Lower leg skin (tissue), 4 donors: Measurements from ENCODE around the gene POR. TPM values are rescaled to one million over a fixed set of nuclear protein-coding genes. Genes with fewer than 3 reads are reported as not detected.

Experiments
- DNase-seq, 2 donors: peaks; one replicate each; pipeline ENCODE4 v3.0.0-alpha.2; 2019; ENCODE audit warnings: low spot score in 2 of 2
- H3K4me3 ChIP-seq: fragments of 200-600 bp; sonication (generic); 2 replicates; pipeline ENCODE4 v1.5.1; 2017; ENCODE audit warnings: mild to moderate bottlenecking, low read depth; ENCODE audit not compliant: poor library complexity, severe bottlenecking
- CTCF ChIP-seq, 3 donors: fragments of 450-650 bp; IDR thresholded peaks; one replicate each; pipeline ENCODE4 v1.5.1; 2016; ENCODE audit warnings: antibody characterized with exemption in 3 of 3, mild to moderate bottlenecking in 3 of 3, moderate library complexity in 2 of 3
- POLR2A ChIP-seq, 2 donors: fragments of 450-650 bp; IDR thresholded peaks; one replicate each; pipeline ENCODE4 v1.6.1; 2016 to 2017; ENCODE audit warnings: antibody characterized with exemption in 2 of 2, mild to moderate bottlenecking in 1 of 2, moderate library complexity in 1 of 2
- WGBS, 2 donors: methylation state at CpG; one replicate each; pipeline ENCODE4 v1.1.5; 2018; 5-methylcytosine and 5-hydroxymethylcytosine counted together
- intact Hi-C: fragments of 100-400 bp; cut with DNase I; formaldehyde crosslinking; loops from one replicate; pipeline ENCODE4 v1.15.0; 2023; ENCODE audit warnings: low total_unique reads
- total RNA-seq, 4 donors: library from RNA; depleted of rRNA; stranded (reverse); fragments of >200 nt; gene quantifications; one replicate each; pipeline ENCODE4 v1.1.0, GENCODE V29; 2016

The POR gene
- total RNA-seq, 4 donors from 2014 or later: 77.4 to 129 (median 97.0) TPM

DNA sequence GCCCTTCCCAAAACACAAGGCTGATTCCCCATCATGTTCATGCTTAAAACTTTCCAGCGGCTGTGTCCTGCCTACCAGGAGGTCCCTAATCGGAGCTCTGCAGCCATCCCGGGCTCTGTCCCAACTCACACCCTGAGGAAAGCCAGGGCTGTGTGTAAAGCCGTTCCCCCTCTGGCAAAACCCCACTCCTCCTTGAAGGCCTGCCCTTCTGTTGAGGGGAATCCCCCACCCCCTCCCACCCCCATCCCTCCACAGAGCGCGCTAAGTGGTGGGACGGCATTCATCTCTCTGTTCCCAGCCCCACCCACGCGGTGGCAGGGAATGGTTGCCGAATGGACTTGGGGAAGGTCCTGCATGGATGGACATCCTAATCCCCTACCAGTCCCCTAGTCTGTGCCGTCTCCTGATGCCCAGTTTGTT, 80.1 kb downstream of the POR start:
- no peak for DNase-seq
- WGBS, 2 donors: 40 to 47% methylated on average over 11 of the region's 11 CpGs
- no peak overlapping the region for H3K4me3 ChIP-seq
- intact Hi-C loops: no loop called here
- no peak for TF ChIP-seq CTCF (IDR thresholded peaks at IDR 0.05)
- no peak for TF ChIP-seq POLR2A (IDR thresholded peaks at IDR 0.05)

DNA sequence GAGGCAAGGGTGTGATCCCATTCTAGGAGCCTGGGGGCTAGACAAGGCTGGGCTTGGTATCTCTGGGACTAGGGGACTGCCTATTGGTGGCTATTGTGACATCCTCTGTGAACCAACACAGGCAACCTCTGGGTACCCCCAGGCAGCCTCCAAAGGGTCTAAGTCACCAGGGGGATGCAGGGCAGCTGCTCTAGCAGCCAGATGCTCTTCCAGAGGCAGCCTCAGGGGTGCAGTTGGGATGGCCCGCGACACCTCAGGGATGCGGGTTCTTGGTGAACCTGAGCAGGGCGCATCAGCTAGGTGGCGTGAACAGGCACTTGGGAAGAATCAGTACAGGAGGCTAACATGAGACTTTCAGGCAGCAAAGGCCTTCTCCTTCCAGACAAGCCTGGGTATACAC, 81.0 kb downstream of the POR start:
- intact Hi-C loops: no loop called here
- no peak for DNase-seq
- 97% methylated on average over 5 of the region's 5 CpGs for WGBS, 2 donors
- H3K4me3 ChIP-seq: no peak overlapping the region
- TF ChIP-seq POLR2A (IDR thresholded peaks at IDR 0.05) (no peak), CTCF (IDR thresholded peaks at IDR 0.05) (no peak)

DNA sequence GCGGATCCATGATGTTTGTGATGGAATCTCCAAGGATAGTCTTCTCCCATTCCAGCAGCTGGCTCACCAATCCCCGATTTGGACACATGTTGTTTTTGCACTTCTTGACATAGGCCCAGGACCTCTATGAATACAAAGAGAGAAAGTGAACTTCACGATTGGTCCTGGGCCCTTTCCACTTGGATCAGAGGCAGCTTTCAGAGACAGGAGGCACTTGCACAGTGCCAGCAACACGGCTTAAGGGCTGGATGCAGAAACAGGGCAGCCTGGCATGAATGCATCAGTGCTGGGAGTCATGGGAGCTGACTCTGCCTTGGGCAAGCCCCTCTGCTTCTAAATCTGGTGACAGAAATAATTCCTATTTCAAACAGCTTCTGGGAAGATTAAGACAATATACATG, 81.5 kb downstream of the POR start:
- TF ChIP-seq CTCF (IDR thresholded peaks at IDR 0.05) (no peak), POLR2A (IDR thresholded peaks at IDR 0.05) (no peak)
- 64 to 79% methylated on average over 4 of the region's 4 CpGs for WGBS, 2 donors
- no peak overlapping the region for H3K4me3 ChIP-seq
- intact Hi-C loops: no loop called here
- DNase-seq: no peak

GRCh38 chr7:75998038-75998437, 83.1 kb downstream of the POR start:
- no peak overlapping the region for H3K4me3 ChIP-seq
- WGBS, 2 donors: 95 to 100% methylated on average over 1 of the region's 1 CpG
- TF ChIP-seq CTCF (IDR thresholded peaks at IDR 0.05): no peak
- TF ChIP-seq POLR2A (IDR thresholded peaks at IDR 0.05): no peak
- intact Hi-C loops: no loop called here
- DNase-seq: no peak

DNA sequence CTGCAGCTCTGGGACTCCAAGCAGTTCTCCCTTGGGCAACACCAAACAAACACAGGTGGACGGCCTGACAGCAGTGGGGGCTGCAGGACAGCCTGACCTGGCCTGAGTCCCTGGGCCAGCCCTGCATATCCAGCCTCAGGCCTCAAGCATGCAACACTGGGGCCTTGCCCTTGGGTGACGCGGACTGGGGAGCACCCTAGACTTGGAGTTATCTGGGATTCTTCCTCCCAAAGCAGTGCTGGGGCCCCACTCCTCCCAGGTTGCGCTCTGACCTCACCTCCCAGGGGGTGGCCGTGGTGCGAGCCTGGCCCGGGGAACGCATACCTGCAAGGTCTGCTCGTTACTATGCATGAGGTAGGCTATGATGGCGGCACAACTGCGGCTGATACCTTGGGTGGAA, 85.6 kb downstream of the POR start:
- TF ChIP-seq CTCF (IDR thresholded peaks at IDR 0.05): no peak
- TF ChIP-seq POLR2A (IDR thresholded peaks at IDR 0.05): no peak
- intact Hi-C loops: no loop called here
- DNase-seq: no peak
- H3K4me3 ChIP-seq: no peak overlapping the region
- 93 to 94% methylated on average over 11 of the region's 11 CpGs for WGBS, 2 donors

GRCh38 chr7:76002139-76002538, 87.2 kb downstream of the POR start:
- WGBS, 2 donors: 94 to 96% methylated on average over 6 of the region's 6 CpGs
- TF ChIP-seq POLR2A (IDR thresholded peaks at IDR 0.05): no peak
- TF ChIP-seq CTCF (IDR thresholded peaks at IDR 0.05): no peak
- H3K4me3 ChIP-seq: no peak overlapping the region
- DNase-seq: no peak
- intact Hi-C loops: no loop called here
